Measurements from ENCODE around the gene IL1RAP. TPM values are rescaled to one million over a fixed set of nuclear protein-coding genes. Genes with fewer than 3 reads are reported as not detected.

The IL1RAP gene
- total RNA-seq, 1 donor from 2014 or later, result 5.1 TPM

GRCh38 chr3:190552021-190552420 lies 38.1 kb downstream of the IL1RAP start:
- H3K9me3 ChIP-seq (replicated peaks), result peaks cover 16% of the 10 kb centered on the region
- TF ChIP-seq CTCF (IDR thresholded peaks at IDR 0.05; ENCODE audit: borderline replicate concordance), result no peak
- intact Hi-C loops (cut with micrococcal nuclease), result no loop called here
- H3K27me3 ChIP-seq (ENCODE audit: low read depth), result no peaks in the 10 kb centered on the region
- no peak overlapping the region for H3K4me3 ChIP-seq
- DNase-seq, result no peak
- H3K4me1 ChIP-seq, result peaks cover 2% of the 10 kb centered on the region
- no peak overlapping the region for H3K27ac ChIP-seq (replicated peaks)
- H3K36me3 ChIP-seq, result no peaks in the 10 kb centered on the region

GRCh38 chr3:190552969-190553759 lies 39.3 kb downstream of the IL1RAP start:
- H3K9me3 ChIP-seq (replicated peaks), result peaks cover 16% of the 10 kb centered on the region
- intact Hi-C loops (cut with micrococcal nuclease), result no loop called here
- TF ChIP-seq CTCF (IDR thresholded peaks at IDR 0.05; ENCODE audit: borderline replicate concordance), result no peak
- H3K4me1 ChIP-seq, result no peaks in the 10 kb centered on the region
- H3K27me3 ChIP-seq (ENCODE audit: low read depth), result no peaks in the 10 kb centered on the region
- no peak overlapping the region for H3K4me3 ChIP-seq
- no peaks in the 10 kb centered on the region for H3K36me3 ChIP-seq
- H3K27ac ChIP-seq (replicated peaks), result no peak overlapping the region
- no peak for DNase-seq

- Histone ChIP-seq H3K4me1 (no peaks in the 10 kb centered on the region), H3K27ac (replicated peaks) (no peak overlapping the region), H3K4me3 (no peak overlapping the region), H3K27me3 (ENCODE audit: low read depth) (no peaks in the 10 kb centered on the region), H3K36me3 (no peaks in the 10 kb centered on the region), H3K9me3 (replicated peaks) (peaks cover 25% of the 10 kb centered on the region)
- TF ChIP-seq CTCF (IDR thresholded peaks at IDR 0.05; ENCODE audit: borderline replicate concordance), result no peak
- intact Hi-C loops (cut with micrococcal nuclease), result no loop called here
- DNase-seq, result no peak
Measured at GRCh38 chr3:190554197-190554596, 40.3 kb downstream of the IL1RAP start.

GRCh38 chr3:190556351-190556750 lies 42.5 kb downstream of the IL1RAP start:
- TF ChIP-seq CTCF (IDR thresholded peaks at IDR 0.05; ENCODE audit: borderline replicate concordance), result no peak
- intact Hi-C loops (cut with micrococcal nuclease), result no loop called here
- H3K4me1 ChIP-seq, result no peaks in the 10 kb centered on the region

GRCh38 chr3:190557296-190557695 lies 43.4 kb downstream of the IL1RAP start:
- Histone ChIP-seq H3K9me3 (replicated peaks) (peaks cover 17% of the 10 kb centered on the region), H3K27me3 (ENCODE audit: low read depth) (no peaks in the 10 kb centered on the region), H3K36me3 (no peaks in the 10 kb centered on the region), H3K27ac (replicated peaks) (no peak overlapping the region), H3K4me1 (peaks cover 4% of the 10 kb centered on the region), H3K4me3 (no peak overlapping the region)
- no peak for DNase-seq
- intact Hi-C loops (cut with micrococcal nuclease), result no loop called here
- TF ChIP-seq CTCF (IDR thresholded peaks at IDR 0.05; ENCODE audit: borderline replicate concordance), result no peak

More at GRCh38 chr3:190556351-190556750, 42.5 kb downstream of the IL1RAP start:
- H3K9me3 ChIP-seq (replicated peaks), result peaks cover 25% of the 10 kb centered on the region
- H3K27ac ChIP-seq (replicated peaks), result no peak overlapping the region
- no peak overlapping the region for H3K4me3 ChIP-seq
- no peak for DNase-seq
- H3K36me3 ChIP-seq, result no peaks in the 10 kb centered on the region
- no peaks in the 10 kb centered on the region for H3K27me3 ChIP-seq (ENCODE audit: low read depth)

Data from left ventricle myocardium inferior (tissue), 1 donor.